Activated CD4-positive, alpha-beta memory T cell treated with anti-CD3 and anti-CD28 coated beads for 36 hours (primary cell): ENCODE results near the gene LAYN. TPM values are rescaled to one million over a fixed set of nuclear protein-coding genes. Genes with fewer than 3 reads are reported as not detected.

Experiments used
- CTCF ChIA-PET: fragments of 350-600 bp; sonication (Branson Sonifier 250); formaldehyde crosslinking; loops from one replicate; lab custom pipeline; 2021; ENCODE audit warnings: antibody characterized with exemption, inconsistent platforms; lab: Charles Lee
- POLR2A ChIA-PET: fragments of 350-600 bp; sonication (Branson Sonifier 250); formaldehyde crosslinking; loops from one replicate; lab custom pipeline; 2021; ENCODE audit warnings: antibody characterized with exemption; lab: Charles Lee
- DNase-seq: peaks from one replicate; pipeline ENCODE4 v3.0.0-alpha.2; 2020
- H3K27ac Mint-ChIP-seq: one replicate; pipeline ENCODE4 v1.8.0; 2021; ENCODE audit warnings: mixed read lengths
- H3K27me3 Mint-ChIP-seq: one replicate; pipeline ENCODE4 v1.8.0; 2021; ENCODE audit warnings: mixed read lengths
- H3K36me3 Mint-ChIP-seq: one replicate; pipeline ENCODE4 v1.8.0; 2021; ENCODE audit warnings: mixed read lengths
- H3K4me1 Mint-ChIP-seq: one replicate; pipeline ENCODE4 v1.8.0; 2021; ENCODE audit warnings: low read depth, mixed read lengths
- H3K4me3 Mint-ChIP-seq: one replicate; pipeline ENCODE4 v1.8.0; 2021; ENCODE audit warnings: mild to moderate bottlenecking, mixed read lengths
- H3K9me3 Mint-ChIP-seq: one replicate; pipeline ENCODE4 v1.8.0; 2021; ENCODE audit warnings: mixed read lengths
- intact Hi-C: fragments of 100-400 bp; cut with micrococcal nuclease; formaldehyde crosslinking; loops from one replicate; pipeline ENCODE4 v1.15.1; 2023
- total RNA-seq, 2 experiments: library from RNA; stranded (reverse); gene quantifications; one replicate each; pipeline ENCODE4 v1.2.3, GENCODE V29; 2021

Gene LAYN
- total RNA-seq, result under 1 TPM; 0.19 to 0.26 TPM

- H3K36me3 Mint-ChIP-seq, result no peaks in the 10 kb centered on the region
- DNase-seq, result no peak
- H3K9me3 Mint-ChIP-seq, result no peaks in the 10 kb centered on the region
- peak within 1 kb of the TSS; percentile 51 for H3K4me3 Mint-ChIP-seq
- ChIA-PET POLR2A (no interaction called here), CTCF (interaction anchor here (1.6 kb wide), 1 partner anchor 24 kb away, joined by 3 read pairs; no protein-coding TSS in a partner anchor)
- peaks cover 70% of the 10 kb centered on the region for H3K27me3 Mint-ChIP-seq
- intact Hi-C loops, result no loop called here
- no peak within 1 kb of the TSS for H3K27ac Mint-ChIP-seq
- H3K4me1 Mint-ChIP-seq, result peaks cover 5% of the 10 kb centered on the region
These were observed at the start of gene LAYN for GRCh38 chr11:111540114-111540936. Gene LAYN (plus strand): TSS chr11:111540720. CDS start chr11:111540844, 124 bp downstream.

DNA sequence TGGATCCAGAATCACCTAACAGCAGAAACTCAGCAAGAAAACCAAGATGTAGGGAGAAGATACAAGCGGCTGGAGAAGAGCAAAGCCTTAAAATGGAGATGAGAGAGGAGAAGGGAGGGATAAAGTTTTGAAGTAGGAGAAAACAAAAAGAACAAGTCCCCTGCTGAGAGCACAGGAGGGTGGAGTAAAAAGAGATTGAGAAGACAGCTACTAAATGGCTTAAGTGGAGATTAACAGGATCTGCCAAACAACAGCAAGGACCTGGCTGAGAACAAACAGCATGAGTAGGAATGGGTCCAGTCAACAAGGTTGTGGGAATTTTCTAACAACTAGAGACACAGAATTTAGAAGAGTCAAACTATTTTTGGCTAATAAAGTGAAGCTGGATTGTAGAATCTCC, 46.5 kb upstream of the LAYN start:
- H3K27ac Mint-ChIP-seq, result no peak overlapping the region
- intact Hi-C loops, result no loop called here
- H3K4me3 Mint-ChIP-seq, result no peak overlapping the region
- no peak for DNase-seq
- no peaks in the 10 kb centered on the region for H3K4me1 Mint-ChIP-seq
- H3K9me3 Mint-ChIP-seq, result no peaks in the 10 kb centered on the region
- CTCF ChIA-PET, result no interaction called here
- H3K27me3 Mint-ChIP-seq, result peaks cover 28% of the 10 kb centered on the region
- no peaks in the 10 kb centered on the region for H3K36me3 Mint-ChIP-seq
- POLR2A ChIA-PET, result no interaction called here

- ChIA-PET POLR2A (no interaction called here), CTCF (no interaction called here)
- H3K9me3 Mint-ChIP-seq, result no peaks in the 10 kb centered on the region
- no peak overlapping the region for H3K4me3 Mint-ChIP-seq
- H3K27ac Mint-ChIP-seq, result no peak overlapping the region
- H3K27me3 Mint-ChIP-seq, result peaks cover 33% of the 10 kb centered on the region
- H3K4me1 Mint-ChIP-seq, result no peaks in the 10 kb centered on the region
- DNase-seq, result no peak
- intact Hi-C loops, result no loop called here
- H3K36me3 Mint-ChIP-seq, result no peaks in the 10 kb centered on the region
These were observed 41.0 kb upstream of the LAYN start for GRCh38 chr11:111499483-111499882.

DNA sequence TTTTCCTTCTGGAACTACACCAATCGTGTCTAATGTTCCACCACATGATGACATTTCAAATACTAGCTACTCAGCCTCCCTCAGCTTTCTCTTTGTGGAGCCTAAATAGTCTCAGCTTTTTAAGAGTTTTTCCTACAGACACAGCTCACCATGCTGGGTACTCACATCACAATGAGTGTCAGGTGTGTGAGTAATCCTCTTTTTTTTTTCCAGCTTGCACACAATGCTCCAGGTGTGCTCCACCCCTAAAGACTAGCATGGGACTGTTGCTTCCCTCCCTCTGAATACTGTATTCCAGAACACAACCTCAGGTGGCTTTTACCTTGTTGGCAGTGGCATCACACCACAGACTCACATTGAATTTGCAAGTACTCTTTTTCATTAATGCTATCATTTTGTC, 40.0 kb upstream of the LAYN start:
- POLR2A ChIA-PET, result no interaction called here
- no peak overlapping the region for H3K27ac Mint-ChIP-seq
- intact Hi-C loops, result no loop called here
- H3K4me1 Mint-ChIP-seq, result no peaks in the 10 kb centered on the region
- peaks cover 32% of the 10 kb centered on the region for H3K27me3 Mint-ChIP-seq
- H3K9me3 Mint-ChIP-seq, result no peaks in the 10 kb centered on the region
- CTCF ChIA-PET, result no interaction called here
- H3K36me3 Mint-ChIP-seq, result no peaks in the 10 kb centered on the region
- no peak overlapping the region for H3K4me3 Mint-ChIP-seq
- no peak for DNase-seq

DNA sequence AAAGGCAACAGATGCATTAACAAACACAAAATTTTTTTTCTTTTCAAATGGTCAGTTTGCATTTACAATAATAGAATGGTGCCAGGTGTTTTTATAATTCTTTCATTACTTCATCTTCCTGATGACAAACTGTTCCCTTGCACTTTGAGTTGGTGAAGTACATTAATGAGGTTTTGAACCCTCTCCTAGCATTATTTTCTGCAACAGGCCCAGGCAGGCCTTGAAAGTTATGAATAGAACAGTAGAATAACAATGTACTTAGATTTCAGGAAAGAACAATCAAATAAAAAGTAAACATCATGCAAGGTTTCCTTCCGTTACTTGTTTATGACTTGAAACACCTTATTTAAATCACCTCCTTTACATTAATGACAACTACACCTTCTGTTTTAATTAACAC, 37.9 kb upstream of the LAYN start:
- Mint-ChIP-seq H3K9me3 (no peaks in the 10 kb centered on the region), H3K4me1 (no peaks in the 10 kb centered on the region), H3K36me3 (no peaks in the 10 kb centered on the region), H3K27ac (no peak overlapping the region), H3K4me3 (no peak overlapping the region), H3K27me3 (peaks cover 34% of the 10 kb centered on the region)
- intact Hi-C loops, result no loop called here
- POLR2A ChIA-PET, result no interaction called here
- CTCF ChIA-PET, result no interaction called here
- no peak for DNase-seq

DNA sequence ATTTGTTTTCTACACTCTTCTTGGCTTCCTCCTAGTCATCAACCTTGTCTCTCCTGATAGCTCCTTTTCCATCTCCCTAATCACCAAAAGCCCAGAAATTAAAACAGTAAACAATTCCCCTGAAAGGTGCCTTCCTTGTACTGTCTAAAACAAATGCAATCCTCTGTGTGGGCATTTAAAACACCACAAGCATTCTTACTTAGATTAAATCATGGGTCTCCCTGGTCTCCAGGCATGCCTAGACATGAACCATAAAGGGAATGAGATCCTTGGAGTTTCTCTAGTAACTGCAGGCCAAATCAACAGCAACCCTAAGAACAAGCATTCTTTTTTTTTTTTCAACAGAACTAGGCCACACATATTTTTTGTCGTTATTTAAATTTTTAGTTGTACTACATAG, 30.2 kb upstream of the LAYN start:
- ChIA-PET CTCF (interaction anchor here (0.6 kb wide), 1 partner anchor 63 kb away, joined by 3 read pairs; no protein-coding TSS in a partner anchor), POLR2A (no interaction called here)
- no peak for DNase-seq
- Mint-ChIP-seq H3K4me1 (peaks cover 10% of the 10 kb centered on the region), H3K27me3 (peaks cover 47% of the 10 kb centered on the region), H3K36me3 (no peaks in the 10 kb centered on the region), H3K27ac (no peak overlapping the region), H3K9me3 (no peaks in the 10 kb centered on the region), H3K4me3 (no peak overlapping the region)
- intact Hi-C loops, result no loop called here

DNA sequence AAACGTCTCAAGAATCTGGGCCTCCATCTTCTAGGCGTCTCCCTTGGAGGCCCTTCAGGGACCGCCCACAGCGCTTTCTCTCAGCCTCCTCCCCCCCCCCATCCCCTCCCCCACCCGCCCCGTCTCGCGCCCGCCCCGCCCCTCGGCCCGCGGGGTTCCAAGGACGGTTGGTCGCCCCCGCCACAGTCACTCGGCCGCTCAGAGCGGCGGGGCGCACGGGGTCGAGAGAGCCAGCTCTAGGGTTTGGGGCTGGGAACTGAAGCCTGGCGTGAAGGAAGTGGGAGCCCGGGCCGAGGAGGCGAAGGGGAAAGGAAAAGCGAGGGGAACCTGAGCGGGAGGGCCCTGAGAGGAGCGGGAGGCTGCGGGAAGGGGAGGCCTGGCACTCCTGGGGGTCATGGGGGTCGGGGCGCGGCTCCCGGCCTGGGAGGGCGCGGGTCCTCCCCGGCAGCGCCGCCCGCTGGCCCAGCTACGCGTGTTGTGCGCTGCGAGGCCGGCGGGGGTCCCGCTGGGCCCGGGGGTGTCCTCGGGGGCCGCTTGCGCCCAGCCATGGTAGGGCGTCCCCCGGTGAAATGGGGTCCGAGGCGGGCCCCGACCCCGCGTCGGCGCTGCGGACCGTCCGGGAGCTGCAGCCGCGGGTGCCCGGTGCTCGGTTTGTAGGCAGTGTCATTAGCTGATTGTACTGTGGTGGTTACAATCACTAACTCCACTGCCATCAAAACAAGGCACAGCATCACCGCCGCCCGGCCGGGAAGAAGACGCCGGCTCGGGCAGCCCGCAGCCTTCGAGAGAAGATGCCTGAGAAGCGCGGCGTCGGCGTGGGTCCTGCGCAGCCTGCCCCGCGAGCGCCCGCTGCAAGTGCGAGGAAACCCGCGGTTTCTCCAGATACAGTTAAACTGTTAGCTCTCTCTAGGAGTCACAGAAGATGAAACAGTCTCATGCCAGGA, 28.0 kb upstream of the LAYN start, which contains the start of gene BTG4:
Gene BTG4 (minus strand): TSS at position 91 of the 944 bp plus-strand sequence. CDS start 13,610 bp downstream, outside the sequence.
- Mint-ChIP-seq H3K9me3 (no peaks in the 10 kb centered on the region), H3K27ac (no peak within 1 kb of the TSS), H3K4me1 (peaks cover 10% of the 10 kb centered on the region), H3K36me3 (no peaks in the 10 kb centered on the region), H3K27me3 (peaks cover 43% of the 10 kb centered on the region), H3K4me3 (peak within 1 kb of the TSS; percentile 57)
- ChIA-PET CTCF (interaction anchor here (0.7 to 2.2 kb wide), 7 partner anchors 16 to 418 kb away, joined by 3 to 9 read pairs (median 3); no protein-coding TSS in a partner anchor), POLR2A (no interaction called here)
- intact Hi-C loops, result loop anchor here (2.0 kb wide), 1 partner anchor 14 kb away; no protein-coding TSS in a partner anchor
- peak; percentile 35 for DNase-seq

GRCh38 chr11:111513240-111513605, 27.3 kb upstream of the LAYN start:
- peaks cover 37% of the 10 kb centered on the region for H3K27me3 Mint-ChIP-seq
- intact Hi-C loops, result loop anchor here (2.0 kb wide), 1 partner anchor 14 kb away; no protein-coding TSS in a partner anchor
- CTCF ChIA-PET, result interaction anchor here (0.7 to 2.2 kb wide), 7 partner anchors 15 to 417 kb away, joined by 3 to 9 read pairs (median 3); no protein-coding TSS in a partner anchor

GRCh38 chr11:111514216-111515031, 26.1 kb upstream of the LAYN start, which contains the start of gene HOATZ:
Gene HOATZ (plus strand): TSS chr11:111514778. CDS start chr11:111514785, 7 bp downstream.
- POLR2A ChIA-PET, result no interaction called here
- H3K36me3 Mint-ChIP-seq, result no peaks in the 10 kb centered on the region
- CTCF ChIA-PET, result interaction anchor here (1.1 to 2.2 kb wide), 2 partner anchors 17 to 67 kb away, joined by 3 to 4 read pairs; no protein-coding TSS in a partner anchor
- no peak within 1 kb of the TSS for H3K4me3 Mint-ChIP-seq
- peaks cover 10% of the 10 kb centered on the region for H3K4me1 Mint-ChIP-seq
- H3K27ac Mint-ChIP-seq, result no peak within 1 kb of the TSS
- DNase-seq, result no peak
- intact Hi-C loops, result no loop called here
- no peaks in the 10 kb centered on the region for H3K9me3 Mint-ChIP-seq
- H3K27me3 Mint-ChIP-seq, result peaks cover 37% of the 10 kb centered on the region

More at GRCh38 chr11:111513240-111513605, 27.3 kb upstream of the LAYN start:
- POLR2A ChIA-PET, result no interaction called here
- Mint-ChIP-seq H3K27ac (no peak overlapping the region), H3K36me3 (no peaks in the 10 kb centered on the region), H3K9me3 (no peaks in the 10 kb centered on the region), H3K4me3 (no peak overlapping the region), H3K4me1 (peaks cover 10% of the 10 kb centered on the region)
- no peak for DNase-seq

GRCh38 chr11:111515591-111515990, 24.9 kb upstream of the LAYN start:
- CTCF ChIA-PET, result no interaction called here
- POLR2A ChIA-PET, result no interaction called here
- no peak for DNase-seq
- Mint-ChIP-seq H3K4me3 (no peak overlapping the region), H3K27ac (no peak overlapping the region), H3K36me3 (no peaks in the 10 kb centered on the region), H3K4me1 (peaks cover 10% of the 10 kb centered on the region), H3K27me3 (peaks cover 33% of the 10 kb centered on the region), H3K9me3 (no peaks in the 10 kb centered on the region)
- intact Hi-C loops, result no loop called here

- peaks cover 23% of the 10 kb centered on the region for H3K27me3 Mint-ChIP-seq
- CTCF ChIA-PET, result no interaction called here
- intact Hi-C loops, result no loop called here
- POLR2A ChIA-PET, result no interaction called here
- H3K27ac Mint-ChIP-seq, result no peak overlapping the region
- DNase-seq, result no peak
- H3K4me3 Mint-ChIP-seq, result no peak overlapping the region
- H3K9me3 Mint-ChIP-seq, result no peaks in the 10 kb centered on the region
- H3K36me3 Mint-ChIP-seq, result no peaks in the 10 kb centered on the region
- peaks cover 12% of the 10 kb centered on the region for H3K4me1 Mint-ChIP-seq
These were observed 21.9 kb upstream of the LAYN start for GRCh38 chr11:111518668-111519067.
